GM12878 (cell line): ENCODE data around the gene TMEM259. TPM values are rescaled to one million over a fixed set of nuclear protein-coding genes. Genes with fewer than 3 reads are reported as not detected.

Source experiments
- ATAC-seq: fragments of 200-7000 bp; cut with Tn5 transposase; 3 replicates; pipeline ENCODE4 v1.9.1; 2020; ENCODE audit warnings: mild to moderate bottlenecking, moderate library complexity
- BruUV-seq: library from RNA; stranded (reverse); fragments of 400-500 nt; replicated peaks from 2 replicates; lab custom pipeline; 2021; lab: Mats Ljungman, UMichigan
- CTCF ChIA-PET: fragments of 300-600 bp; sonication (Branson Sonifier 250); formaldehyde crosslinking; extraction: SDS; loops from one replicate; lab custom pipeline; 2021; ENCODE audit warnings: inconsistent platforms; lab: Yijun Ruan, JAX
- POLR2A ChIA-PET: fragments of 350-600 bp; formaldehyde crosslinking; extraction: SDS; loops from one replicate; lab custom pipeline; 2021; ENCODE audit warnings: inconsistent platforms; lab: Charles Lee
- RAD21 ChIA-PET: fragments of 300-600 bp; sonication (Branson Sonifier 250); formaldehyde crosslinking; loops from one replicate; lab custom pipeline; 2023; ENCODE audit warnings: antibody characterized with exemption; ENCODE audit not compliant: unreplicated experiment; lab: Charles Lee
- SMC1A ChIA-PET: fragments of 300-600 bp; sonication (Branson Sonifier 250); formaldehyde crosslinking; loops from one replicate; lab custom pipeline; 2023; ENCODE audit not compliant: unreplicated experiment, uncharacterized antibody; lab: Charles Lee
- DNase-seq: peaks from one replicate; pipeline ENCODE4 v3.0.0-alpha.2; 2011; ENCODE audit warnings: low read depth, low spot score
- FAIRE-seq: peaks from 3 replicates; lab custom pipeline; 2011; peaks lifted over from hg19 to GRCh38; lab: Jason Lieb, UNC
- H2AFZ ChIP-seq: 2 replicates; pipeline ENCODE4 v1.6.0; 2011; ENCODE audit warnings: low read depth, low read length, control low read depth; ENCODE audit not compliant: control insufficient read depth
- H3K27ac ChIP-seq: 2 replicates; pipeline ENCODE4 v1.5.1; 2011; ENCODE audit warnings: control low read depth; ENCODE audit not compliant: control insufficient read depth, insufficient read depth
- H3K27me3 ChIP-seq, 2 experiments: replicated peaks in 1 of 2; 2 replicates each; pipeline versions ENCODE4 v1.6.0 to v1.6.1; 2011; ENCODE audit warnings: low read length in 1 of 2; ENCODE audit not compliant: control insufficient read depth in 2 of 2, insufficient read depth in 2 of 2
- H3K36me3 ChIP-seq, 2 experiments: 2 replicates each; pipeline ENCODE4 v1.5.1; 2011; ENCODE audit warnings: low read length in 1 of 2; ENCODE audit not compliant: control insufficient read depth in 2 of 2, insufficient read depth in 2 of 2
- H3K4me1 ChIP-seq: 2 replicates; pipeline ENCODE4 v1.6.1; 2011; ENCODE audit warnings: mild to moderate bottlenecking, low read length, moderate library complexity, mixed read lengths; ENCODE audit not compliant: control insufficient read depth, insufficient read depth
- H3K4me2 ChIP-seq: 2 replicates; pipeline ENCODE4 v1.6.0; 2011; ENCODE audit warnings: control low read depth; ENCODE audit not compliant: control insufficient read depth, insufficient read depth
- H3K4me3 ChIP-seq: fragments of 200-600 bp; sonication (generic); 2 replicates; pipeline ENCODE4 v1.5.1; 2016
- H3K79me2 ChIP-seq: 2 replicates; pipeline ENCODE4 v1.6.0; 2011; ENCODE audit warnings: low read length; ENCODE audit not compliant: control insufficient read depth, insufficient read depth
- H3K9ac ChIP-seq: 2 replicates; pipeline ENCODE4 v1.8.0; 2011; ENCODE audit warnings: low read length, control low read depth, mixed read lengths; ENCODE audit not compliant: control insufficient read depth, insufficient read depth
- H3K9me3 ChIP-seq: replicated peaks from 3 replicates; pipeline ENCODE4 v1.5.1; 2011; ENCODE audit warnings: mild to moderate bottlenecking, low read length; ENCODE audit not compliant: control insufficient read depth, insufficient read depth
- H4K20me1 ChIP-seq: 2 replicates; pipeline ENCODE4 v1.6.0; 2011; ENCODE audit not compliant: control insufficient read depth, insufficient read depth
- CBX3 ChIP-seq: fragments of 200-600 bp; sonication (generic); IDR thresholded peaks from 2 replicates; pipeline ENCODE4 v1.6.1; 2016; ENCODE audit warnings: low read depth, borderline replicate concordance
- CHD1 ChIP-seq: IDR thresholded peaks from 2 replicates; pipeline ENCODE4 v1.6.1; 2012; ENCODE audit warnings: low read depth, low read length, improper control_type of control experiment
- CREB1 ChIP-seq: IDR thresholded peaks from 2 replicates; pipeline ENCODE4 v1.6.1; 2012; ENCODE audit warnings: low read depth, mild to moderate bottlenecking, inconsistent platforms
- EP300 ChIP-seq, 2 experiments: fragments of 150-350 bp in 1 of 2; IDR thresholded peaks; 2 replicates each; pipeline ENCODE4 v1.6.1; 2011 to 2012; ENCODE audit warnings: low read depth in 2 of 2, low read length in 2 of 2, borderline replicate concordance in 1 of 2, improper control_type of control experiment in 1 of 2, inconsistent platforms in 1 of 2; ENCODE audit not compliant: control insufficient read depth in 1 of 2
- GABPA ChIP-seq: IDR thresholded peaks from 2 replicates; pipeline ENCODE4 v1.6.1; 2014; ENCODE audit warnings: antibody characterized with exemption, low read depth, mild to moderate bottlenecking, inconsistent platforms
- HDAC6 ChIP-seq: fragments of 200-600 bp; sonication (generic); IDR thresholded peaks from one replicate; pipeline ENCODE4 v1.8.0; 2017; ENCODE audit warnings: antibody characterized with exemption; ENCODE audit not compliant: unreplicated experiment
- MEF2B ChIP-seq: fragments of 450-650 bp; IDR thresholded peaks from 2 replicates; pipeline ENCODE4 v1.6.1; 2018; ENCODE audit warnings: mild to moderate bottlenecking, moderate library complexity; ENCODE audit not compliant: partially characterized antibody, poor library complexity, severe bottlenecking
- MYC ChIP-seq: IDR thresholded peaks from 2 replicates; pipeline ENCODE4 v1.6.1; 2011; ENCODE audit warnings: mild to moderate bottlenecking, low read length, moderate library complexity, inconsistent platforms; ENCODE audit not compliant: insufficient read depth, insufficient replicate concordance, insufficient read length, severe bottlenecking
- NFYB ChIP-seq: IDR thresholded peaks from 2 replicates; pipeline ENCODE4 v1.6.1; 2011; ENCODE audit warnings: low read depth, mild to moderate bottlenecking, low read length, improper control_type of control experiment, moderate library complexity; ENCODE audit not compliant: insufficient read depth
- RBBP5 ChIP-seq: fragments of 200-600 bp; sonication (generic); conservative IDR thresholded peaks from 2 replicates; pipeline ENCODE4 v1.6.1; 2016
- RUNX3 ChIP-seq: IDR thresholded peaks from 2 replicates; pipeline ENCODE4 v1.6.1; 2012; ENCODE audit warnings: low read length, inconsistent platforms
- SP1 ChIP-seq: IDR thresholded peaks from one replicate; pipeline ENCODE4 v1.6.1; 2011; ENCODE audit warnings: low read depth, low read length
- WGBS: methylation state at CpG from one replicate; pipeline ENCODE4 v1.1.6; 2016; ENCODE audit warnings: low lambda C conversion rate; ENCODE audit not compliant: insufficient replicate concordance, insufficient coverage; ENCODE audit errors: missing lambda C conversion rate; 5-methylcytosine and 5-hydroxymethylcytosine counted together
- in situ Hi-C: fragments of 300-500 bp; cut with MboI; formaldehyde crosslinking; loops from 9 replicates; pipeline ENCODE4 v1.14.3; 2018; ENCODE audit warnings: mixed read lengths
- intact Hi-C: fragments of 100-400 bp; cut with micrococcal nuclease; formaldehyde crosslinking; loops from one replicate; pipeline ENCODE4 v1.14.2; 2022; ENCODE audit not compliant: unreplicated experiment
- polyA plus RNA-seq, 11 experiments: library from polyadenylated mRNA; depleted of rRNA in 4 of 11; unstranded in 6 of 11; stranded (reverse) in 5 of 11; fragments of >200 nt; fragmentation: Nextera tagmentation in 4 of 11; fragmentation: Illumina TruSeq in 1 of 11; extraction: Ambion mirVana in 4 of 11; extraction: Trizol in 1 of 11; gene quantifications; 1 replicate in 1 of 11; 2 replicates in 10 of 11; pipeline versions ENCODE4 v1.2.1 to v1.2.3, GENCODE V29; 2011 to 2016; ENCODE audit warnings: inconsistent platforms in 2 of 11, missing spikeins in 2 of 11, low read depth in 1 of 11
- total RNA-seq, 4 experiments: library from RNA; depleted of rRNA in 3 of 4; stranded (reverse); fragments of >200 nt in 3 of 4; fragmentation: Illumina TruSeq in 1 of 4; extraction: Trizol in 1 of 4; gene quantifications; 2 replicates each; pipeline versions ENCODE4 v1.2.1 to v1.2.3, GENCODE V29; 2013 to 2021
- TF ChIP-seq, protein P1 (sequence below): fragments of 450-650 bp; formaldehyde crosslinking; IDR thresholded peaks from 2 replicates; pipeline ENCODE4 v1.4.0; 2022; ENCODE audit warnings: mild to moderate bottlenecking, moderate library complexity
- TF ChIP-seq, protein P2 (sequence below): fragments of 450-650 bp; IDR thresholded peaks from 2 replicates; pipeline ENCODE4 v1.6.1; 2017; ENCODE audit warnings: borderline replicate concordance
- TF ChIP-seq, protein P3 (sequence below): fragments of 150-350 bp; IDR thresholded peaks from 2 replicates; pipeline ENCODE4 v1.6.1; 2014; ENCODE audit warnings: mild to moderate bottlenecking, low read depth, low read length

The TMEM259 gene
- total and polyA plus RNA-seq, 10 of the 15 experiments (the other 5 are each of a cell fraction or from before 2014, with no cell fraction given), result 0.43 to 184 (median 62.0) TPM

DNA sequence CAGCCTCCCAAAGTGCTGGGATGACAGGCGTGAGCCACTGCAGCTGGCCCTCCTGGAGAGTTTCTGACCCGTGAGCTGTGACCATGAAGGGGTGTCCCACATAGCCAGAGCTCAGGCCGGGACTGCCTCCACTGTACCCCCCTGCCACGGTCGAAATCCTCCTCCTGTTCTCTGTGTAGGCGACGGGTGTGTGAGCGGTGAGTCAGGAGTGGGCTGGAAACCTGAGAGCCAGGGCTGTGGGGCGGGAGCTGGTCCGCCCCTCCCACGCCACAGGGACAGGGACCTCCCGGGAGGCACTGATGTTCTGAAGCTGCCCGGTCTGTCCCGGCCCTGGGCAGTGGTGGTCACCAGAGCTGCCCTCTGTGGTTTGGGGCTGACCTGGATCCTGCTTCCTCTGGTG, 32.8 kb downstream of the TMEM259 start:
- H4K20me1 ChIP-seq, result no peaks in the 10 kb centered on the region
- ChIA-PET POLR2A (no interaction called here), SMC1A (no interaction called here), CTCF (interaction anchor here (1.2 kb wide), 1 partner anchor 64 kb away, joined by 3 read pairs; no protein-coding TSS in a partner anchor), RAD21 (no interaction called here)
- peaks cover 11% of the 10 kb centered on the region for H3K4me1 ChIP-seq
- no peak for DNase-seq
- ATAC-seq, result no peak
- no TSS peak for BruUV-seq
- intact Hi-C loops, result no loop called here
- in situ Hi-C loops, result loop anchor here (5.0 kb wide), 2 partner anchors 131 to 216 kb away; partner anchors contain the start of gene CFD
- no peaks in the 10 kb centered on the region for H3K27me3 ChIP-seq
- H3K4me2 ChIP-seq, result no peak overlapping the region
- H2AFZ ChIP-seq, result no peak overlapping the region
- no peak for FAIRE-seq
- H3K27ac ChIP-seq, result no peak overlapping the region
- H3K36me3 ChIP-seq, result peaks cover 4 to 15% of the 10 kb centered on the region in 2 experiments; a peak in 3 of 4 replicates
- H3K4me3 ChIP-seq, result no peak overlapping the region
- no peaks in the 10 kb centered on the region for H3K9me3 ChIP-seq
- peaks cover 11% of the 10 kb centered on the region for H3K79me2 ChIP-seq
- no peak overlapping the region for H3K9ac ChIP-seq
- TF ChIP-seq NFYB (no peak), SP1 (no peak), CHD1 (no peak), HDAC6 (no peak), MEF2B (no peak), CREB1 (no peak), CBX3 (no peak), GABPA (no peak), RBBP5 (no peak), MYC (no peak), EP300 (IDR thresholded peaks at IDR 0.05; ENCODE audit: borderline replicate concordance in 1 of 2, control insufficient read depth in 1 of 2, low read depth in 2 of 2, low read length in 2 of 2) (no peak), RUNX3 (no peak)
- TF ChIP-seq, protein P1, sequence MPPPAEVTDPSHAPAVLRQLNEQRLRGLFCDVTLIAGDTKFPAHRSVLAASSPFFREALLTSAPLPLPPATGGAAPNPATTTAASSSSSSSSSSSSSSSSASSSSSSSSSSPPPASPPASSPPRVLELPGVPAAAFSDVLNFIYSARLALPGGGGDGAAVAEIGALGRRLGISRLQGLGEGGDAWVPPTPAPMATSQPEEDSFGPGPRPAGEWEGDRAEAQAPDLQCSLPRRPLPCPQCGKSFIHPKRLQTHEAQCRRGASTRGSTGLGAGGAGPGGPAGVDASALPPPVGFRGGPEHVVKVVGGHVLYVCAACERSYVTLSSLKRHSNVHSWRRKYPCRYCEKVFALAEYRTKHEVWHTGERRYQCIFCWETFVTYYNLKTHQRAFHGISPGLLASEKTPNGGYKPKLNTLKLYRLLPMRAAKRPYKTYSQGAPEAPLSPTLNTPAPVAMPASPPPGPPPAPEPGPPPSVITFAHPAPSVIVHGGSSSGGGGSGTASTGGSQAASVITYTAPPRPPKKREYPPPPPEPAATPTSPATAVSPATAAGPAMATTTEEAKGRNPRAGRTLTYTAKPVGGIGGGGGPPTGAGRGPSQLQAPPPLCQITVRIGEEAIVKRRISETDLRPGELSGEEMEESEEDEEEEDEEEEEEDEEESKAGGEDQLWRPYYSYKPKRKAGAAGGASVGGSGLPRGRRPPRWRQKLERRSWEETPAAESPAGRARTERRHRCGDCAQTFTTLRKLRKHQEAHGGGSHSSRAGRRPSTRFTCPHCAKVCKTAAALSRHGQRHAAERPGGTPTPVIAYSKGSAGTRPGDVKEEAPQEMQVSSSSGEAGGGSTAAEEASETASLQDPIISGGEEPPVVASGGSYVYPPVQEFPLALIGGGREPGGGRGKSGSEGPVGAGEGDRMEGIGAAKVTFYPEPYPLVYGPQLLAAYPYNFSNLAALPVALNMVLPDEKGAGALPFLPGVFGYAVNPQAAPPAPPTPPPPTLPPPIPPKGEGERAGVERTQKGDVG (CRISPR knock-in tag), result no peak
- TF ChIP-seq, protein P2, sequence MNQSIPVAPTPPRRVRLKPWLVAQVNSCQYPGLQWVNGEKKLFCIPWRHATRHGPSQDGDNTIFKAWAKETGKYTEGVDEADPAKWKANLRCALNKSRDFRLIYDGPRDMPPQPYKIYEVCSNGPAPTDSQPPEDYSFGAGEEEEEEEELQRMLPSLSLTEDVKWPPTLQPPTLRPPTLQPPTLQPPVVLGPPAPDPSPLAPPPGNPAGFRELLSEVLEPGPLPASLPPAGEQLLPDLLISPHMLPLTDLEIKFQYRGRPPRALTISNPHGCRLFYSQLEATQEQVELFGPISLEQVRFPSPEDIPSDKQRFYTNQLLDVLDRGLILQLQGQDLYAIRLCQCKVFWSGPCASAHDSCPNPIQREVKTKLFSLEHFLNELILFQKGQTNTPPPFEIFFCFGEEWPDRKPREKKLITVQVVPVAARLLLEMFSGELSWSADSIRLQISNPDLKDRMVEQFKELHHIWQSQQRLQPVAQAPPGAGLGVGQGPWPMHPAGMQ, result no peak
- TF ChIP-seq, protein P3, sequence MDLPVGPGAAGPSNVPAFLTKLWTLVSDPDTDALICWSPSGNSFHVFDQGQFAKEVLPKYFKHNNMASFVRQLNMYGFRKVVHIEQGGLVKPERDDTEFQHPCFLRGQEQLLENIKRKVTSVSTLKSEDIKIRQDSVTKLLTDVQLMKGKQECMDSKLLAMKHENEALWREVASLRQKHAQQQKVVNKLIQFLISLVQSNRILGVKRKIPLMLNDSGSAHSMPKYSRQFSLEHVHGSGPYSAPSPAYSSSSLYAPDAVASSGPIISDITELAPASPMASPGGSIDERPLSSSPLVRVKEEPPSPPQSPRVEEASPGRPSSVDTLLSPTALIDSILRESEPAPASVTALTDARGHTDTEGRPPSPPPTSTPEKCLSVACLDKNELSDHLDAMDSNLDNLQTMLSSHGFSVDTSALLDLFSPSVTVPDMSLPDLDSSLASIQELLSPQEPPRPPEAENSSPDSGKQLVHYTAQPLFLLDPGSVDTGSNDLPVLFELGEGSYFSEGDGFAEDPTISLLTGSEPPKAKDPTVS, result no peak
- 89% methylated on average over 14 of the region's 14 CpGs for WGBS
